Measurements from ENCODE around the gene DNAJC1.
"Not testable (repeated sequence)": the region's sequence is repeated elsewhere in the genome, so short reads cannot be mapped to it uniquely, and the experiment has no call there.

DNA sequence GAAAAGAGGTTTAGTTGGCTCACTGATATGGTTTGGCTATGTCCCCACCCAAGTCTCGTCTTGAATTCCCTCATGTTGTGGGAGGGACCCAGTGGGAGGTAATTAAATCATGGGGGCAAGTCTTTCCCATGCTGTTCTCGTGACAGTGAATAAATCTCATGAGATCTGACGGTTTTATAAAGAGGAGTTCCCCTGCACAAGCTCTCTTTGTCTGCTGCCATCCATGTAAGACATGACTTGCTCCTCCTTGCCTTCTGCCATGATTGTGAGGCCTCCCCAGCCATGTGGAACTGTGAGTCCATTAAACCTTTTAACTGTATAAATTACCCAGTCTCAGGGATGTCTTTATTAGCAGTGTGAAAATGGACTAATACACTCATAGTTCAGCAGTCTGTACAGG lies 28.7 kb upstream of the DNAJC1 start:
- TF ChIP-seq, protein P1, sequence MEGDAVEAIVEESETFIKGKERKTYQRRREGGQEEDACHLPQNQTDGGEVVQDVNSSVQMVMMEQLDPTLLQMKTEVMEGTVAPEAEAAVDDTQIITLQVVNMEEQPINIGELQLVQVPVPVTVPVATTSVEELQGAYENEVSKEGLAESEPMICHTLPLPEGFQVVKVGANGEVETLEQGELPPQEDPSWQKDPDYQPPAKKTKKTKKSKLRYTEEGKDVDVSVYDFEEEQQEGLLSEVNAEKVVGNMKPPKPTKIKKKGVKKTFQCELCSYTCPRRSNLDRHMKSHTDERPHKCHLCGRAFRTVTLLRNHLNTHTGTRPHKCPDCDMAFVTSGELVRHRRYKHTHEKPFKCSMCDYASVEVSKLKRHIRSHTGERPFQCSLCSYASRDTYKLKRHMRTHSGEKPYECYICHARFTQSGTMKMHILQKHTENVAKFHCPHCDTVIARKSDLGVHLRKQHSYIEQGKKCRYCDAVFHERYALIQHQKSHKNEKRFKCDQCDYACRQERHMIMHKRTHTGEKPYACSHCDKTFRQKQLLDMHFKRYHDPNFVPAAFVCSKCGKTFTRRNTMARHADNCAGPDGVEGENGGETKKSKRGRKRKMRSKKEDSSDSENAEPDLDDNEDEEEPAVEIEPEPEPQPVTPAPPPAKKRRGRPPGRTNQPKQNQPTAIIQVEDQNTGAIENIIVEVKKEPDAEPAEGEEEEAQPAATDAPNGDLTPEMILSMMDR (optimal IDR thresholded peaks at IDR 0.05 in 1 of 3, IDR thresholded peaks at IDR 0.05 in 1 of 3, conservative IDR thresholded peaks at IDR 0.05 in 1 of 3; ENCODE audit: extremely low read depth in 1 of 3, insufficient read depth in 2 of 3, low read length in 3 of 3), result not testable (repeated sequence)
- TF ChIP-seq EZH2 (IDR thresholded peaks at IDR 0.05; ENCODE audit: low read length), result not testable (repeated sequence)
